Smooth muscle cell (in vitro differentiated cells): Measurements from ENCODE around the gene CRYBG1. TPM values are rescaled to one million over a fixed set of nuclear protein-coding genes. Genes with fewer than 3 reads are reported as not detected.
"Not testable (repeated sequence)": the region's sequence is repeated elsewhere in the genome, so short reads cannot be mapped to it uniquely, and the experiment has no call there.

Source experiments
- DNase-seq: peaks from one replicate; lab custom pipeline; 2025; ENCODE audit not compliant: unreplicated experiment; lab: John Stamatoyannopoulos, UW
- H2AFZ ChIP-seq: fragments of 200-600 bp; sonication (generic); 2 replicates; pipeline ENCODE4 v1.6.0; 2016; ENCODE audit warnings: antibody characterized with exemption, low read depth, mild to moderate bottlenecking
- H3F3A ChIP-seq: fragments of 200-600 bp; sonication (generic); 2 replicates; pipeline ENCODE4 v1.6.0; 2017; ENCODE audit warnings: antibody characterized with exemption, low read depth
- H3K27ac ChIP-seq: fragments of 200-600 bp; sonication (generic); 2 replicates; pipeline ENCODE4 v1.5.1; 2016; ENCODE audit warnings: low read depth, mild to moderate bottlenecking
- H3K27me3 ChIP-seq: fragments of 200-600 bp; sonication (generic); 2 replicates; pipeline ENCODE4 v1.6.1; 2016; ENCODE audit warnings: low read depth, mild to moderate bottlenecking
- H3K36me3 ChIP-seq: fragments of 200-600 bp; sonication (generic); 2 replicates; pipeline ENCODE4 v1.5.1; 2016; ENCODE audit warnings: low read depth
- H3K4me1 ChIP-seq: fragments of 200-600 bp; sonication (generic); 2 replicates; pipeline ENCODE4 v1.5.1; 2016; ENCODE audit warnings: low read depth
- H3K4me2 ChIP-seq: fragments of 200-600 bp; sonication (generic); 2 replicates; pipeline ENCODE4 v1.6.0; 2016; ENCODE audit warnings: mild to moderate bottlenecking
- H3K4me3 ChIP-seq: fragments of 200-600 bp; sonication (generic); 2 replicates; pipeline ENCODE4 v1.5.1; 2016; ENCODE audit warnings: mild to moderate bottlenecking
- H3K79me2 ChIP-seq: fragments of 200-600 bp; sonication (generic); 2 replicates; pipeline ENCODE4 v1.6.0; 2016; ENCODE audit warnings: low read depth, mild to moderate bottlenecking
- H3K9ac ChIP-seq: fragments of 200-600 bp; sonication (generic); 2 replicates; pipeline ENCODE4 v1.6.0; 2016; ENCODE audit warnings: low read depth
- H3K9me3 ChIP-seq: fragments of 200-600 bp; sonication (generic); replicated peaks from 2 replicates; pipeline ENCODE4 v1.5.1; 2016; ENCODE audit warnings: low read depth
- H4K20me1 ChIP-seq: fragments of 200-600 bp; sonication (generic); 2 replicates; pipeline ENCODE4 v1.6.0; 2016; ENCODE audit warnings: low read depth
- WGBS: methylation state at CpG from one replicate; pipeline ENCODE4 v1.1.7; 2016; ENCODE audit warnings: low lambda C conversion rate; 5-methylcytosine and 5-hydroxymethylcytosine counted together
- polyA plus RNA-seq: library from polyadenylated mRNA; unstranded; fragments of >200 nt; fragmentation: Nextera tagmentation; extraction: Ambion mirVana; gene quantifications from 2 replicates; pipeline ENCODE4 v1.2.1, GENCODE V29; 2016
- total RNA-seq: library from RNA; depleted of rRNA; stranded (reverse); fragments of >200 nt; gene quantifications from 2 replicates; pipeline ENCODE4 v1.2.3, GENCODE V29; 2014
- TF ChIP-seq, protein P1 (sequence below): fragments of 200-600 bp; sonication (generic); IDR thresholded peaks from 2 replicates; pipeline ENCODE4 v1.5.1; 2017; ENCODE audit warnings: borderline replicate concordance, mild to moderate bottlenecking, antibody characterized with exemption; ENCODE audit not compliant: insufficient read depth, poor library complexity, severe bottlenecking

CRYBG1 gene
- total and polyA plus RNA-seq, 2 experiments from 2014 or later, result 0.98 to 11.9 TPM

DNA sequence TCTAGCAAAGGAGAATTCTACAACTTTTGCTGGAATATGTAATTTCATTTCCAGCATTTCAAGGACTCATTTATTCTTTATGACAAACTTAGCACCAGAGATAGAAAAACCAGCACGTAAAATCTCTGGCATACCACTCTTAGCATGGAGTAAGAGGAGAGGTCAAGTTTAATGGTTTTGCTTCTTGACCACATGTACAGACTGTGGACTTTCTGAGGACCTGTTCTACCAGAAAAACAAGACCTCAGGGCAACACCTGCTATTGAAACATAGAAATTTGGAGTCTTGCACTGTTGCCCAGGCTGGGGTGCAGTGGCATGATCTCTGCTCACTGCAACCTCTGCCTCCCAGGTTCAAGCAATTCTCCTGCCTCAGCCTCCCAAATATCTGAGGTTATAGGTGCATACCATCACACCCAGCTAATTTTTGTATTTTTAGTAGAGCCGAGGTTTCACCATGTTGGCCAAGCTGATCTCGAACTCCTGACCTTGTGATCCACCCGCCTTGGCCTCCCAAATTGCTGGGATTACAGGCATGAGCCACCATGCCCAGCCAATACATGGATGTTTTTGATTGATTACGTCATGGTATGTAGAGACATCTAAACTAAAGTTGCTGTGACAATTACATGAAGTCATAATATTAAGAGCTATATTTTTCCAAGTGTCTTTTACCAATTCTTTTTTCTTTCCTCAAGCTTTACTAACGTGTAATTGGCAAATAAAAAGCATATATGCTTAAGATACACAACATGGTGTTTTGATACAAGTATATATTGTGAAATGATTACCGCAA, 36.1 kb downstream of the CRYBG1 start:
- Histone ChIP-seq H3K4me1 (no peaks in the 10 kb centered on the region), H3K27ac (no peak overlapping the region), H3K4me3 (no peak overlapping the region), H3K79me2 (no peaks in the 10 kb centered on the region), H2AFZ (no peak overlapping the region), H3K4me2 (no peak overlapping the region), H3K9me3 (no peaks in the 10 kb centered on the region), H3K9ac (no peak overlapping the region), H4K20me1 (no peaks in the 10 kb centered on the region), H3K36me3 (no peaks in the 10 kb centered on the region), H3K27me3 (peaks cover 5% of the 10 kb centered on the region), H3F3A (no peaks in the 10 kb centered on the region)
- DNase-seq, result no peak
- TF ChIP-seq, protein P1, sequence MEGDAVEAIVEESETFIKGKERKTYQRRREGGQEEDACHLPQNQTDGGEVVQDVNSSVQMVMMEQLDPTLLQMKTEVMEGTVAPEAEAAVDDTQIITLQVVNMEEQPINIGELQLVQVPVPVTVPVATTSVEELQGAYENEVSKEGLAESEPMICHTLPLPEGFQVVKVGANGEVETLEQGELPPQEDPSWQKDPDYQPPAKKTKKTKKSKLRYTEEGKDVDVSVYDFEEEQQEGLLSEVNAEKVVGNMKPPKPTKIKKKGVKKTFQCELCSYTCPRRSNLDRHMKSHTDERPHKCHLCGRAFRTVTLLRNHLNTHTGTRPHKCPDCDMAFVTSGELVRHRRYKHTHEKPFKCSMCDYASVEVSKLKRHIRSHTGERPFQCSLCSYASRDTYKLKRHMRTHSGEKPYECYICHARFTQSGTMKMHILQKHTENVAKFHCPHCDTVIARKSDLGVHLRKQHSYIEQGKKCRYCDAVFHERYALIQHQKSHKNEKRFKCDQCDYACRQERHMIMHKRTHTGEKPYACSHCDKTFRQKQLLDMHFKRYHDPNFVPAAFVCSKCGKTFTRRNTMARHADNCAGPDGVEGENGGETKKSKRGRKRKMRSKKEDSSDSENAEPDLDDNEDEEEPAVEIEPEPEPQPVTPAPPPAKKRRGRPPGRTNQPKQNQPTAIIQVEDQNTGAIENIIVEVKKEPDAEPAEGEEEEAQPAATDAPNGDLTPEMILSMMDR, result no peak
- WGBS, result 89% methylated on average over 7 of the region's 7 CpGs

GRCh38 chr6:106397431-106397830, 36.9 kb downstream of the CRYBG1 start:
- Histone ChIP-seq H4K20me1 (no peaks in the 10 kb centered on the region), H3K36me3 (no peaks in the 10 kb centered on the region), H3K9me3 (no peaks in the 10 kb centered on the region), H3K9ac (no peak overlapping the region), H3K4me3 (no peak overlapping the region), H3K27ac (no peak overlapping the region), H3K27me3 (peaks cover 5% of the 10 kb centered on the region), H2AFZ (peak overlapping the region; percentile 21), H3F3A (no peaks in the 10 kb centered on the region), H3K79me2 (no peaks in the 10 kb centered on the region), H3K4me2 (no peak overlapping the region), H3K4me1 (no peaks in the 10 kb centered on the region)
- TF ChIP-seq, protein P1, result no peak
- DNase-seq, result no peak
- 84% methylated on average over 2 of the region's 2 CpGs for WGBS

GRCh38 chr6:106398621-106399020, 38.1 kb downstream of the CRYBG1 start:
- no peak for DNase-seq
- Histone ChIP-seq H3K27ac (no peak overlapping the region), H3K79me2 (no peaks in the 10 kb centered on the region), H3K4me1 (no peaks in the 10 kb centered on the region), H3F3A (no peaks in the 10 kb centered on the region), H3K4me3 (no peak overlapping the region), H3K4me2 (no peak overlapping the region), H3K36me3 (no peaks in the 10 kb centered on the region), H4K20me1 (no peaks in the 10 kb centered on the region), H2AFZ (no peak overlapping the region), H3K27me3 (peaks cover 5% of the 10 kb centered on the region), H3K9me3 (no peaks in the 10 kb centered on the region), H3K9ac (no peak overlapping the region)
- WGBS, result 65% methylated on average over 3 of the region's 3 CpGs
- TF ChIP-seq, protein P1, result no peak

DNA sequence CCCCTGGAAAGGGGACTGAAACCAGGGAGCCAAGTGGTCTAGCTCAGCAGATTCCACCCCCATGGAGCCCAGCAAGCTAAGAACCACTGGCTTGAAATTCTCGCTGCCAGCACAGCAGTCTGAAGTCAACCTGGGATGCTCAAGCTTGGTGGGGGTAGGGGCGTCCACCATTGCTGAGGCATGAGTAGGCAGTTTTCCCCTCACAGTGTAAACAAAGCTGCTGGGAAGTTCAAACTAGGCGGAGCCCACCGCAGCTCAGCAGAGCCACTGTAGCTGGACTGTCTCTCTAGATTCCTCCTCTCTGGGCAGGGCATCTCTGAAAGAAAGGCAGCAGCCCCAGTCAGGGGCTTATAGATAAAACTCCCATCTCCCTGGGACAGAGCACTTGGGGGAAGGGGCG, 44.5 kb downstream of the CRYBG1 start:
- H3K27me3 ChIP-seq, H4K20me1 ChIP-seq, H3K27ac ChIP-seq, H3K9me3 ChIP-seq, H2AFZ ChIP-seq, H3F3A ChIP-seq, H3K4me2 ChIP-seq, H3K79me2 ChIP-seq, H3K4me1 ChIP-seq, H3K9ac ChIP-seq, H3K4me3 ChIP-seq, DNase-seq, H3K36me3 ChIP-seq: not testable (repeated sequence)
- 86% methylated on average over 5 of the region's 5 CpGs for WGBS
